MM.1S (cell line): Measurements from ENCODE around the gene ACACB.

Experiments
- DNase-seq: peaks from one replicate; pipeline ENCODE4 v3.0.0-alpha.2; 2015
- H2AFZ ChIP-seq: fragments of 300-600 bp; sonication (generic); 2 replicates; pipeline ENCODE4 v1.6.0; 2016; ENCODE audit warnings: antibody characterized with exemption, low read length
- H3F3A ChIP-seq: fragments of 300-600 bp; sonication (generic); 2 replicates; pipeline ENCODE4 v1.6.1; 2016; ENCODE audit warnings: mild to moderate bottlenecking, antibody characterized with exemption, low read length, moderate library complexity, mixed read lengths; ENCODE audit not compliant: insufficient read depth
- H3K27ac ChIP-seq: fragments of 300-600 bp; sonication (generic); 2 replicates; pipeline ENCODE4 v1.5.1; 2016; ENCODE audit warnings: mild to moderate bottlenecking, low read length
- H3K27me3 ChIP-seq: fragments of 300-600 bp; sonication (generic); replicated peaks from 2 replicates; pipeline ENCODE4 v1.6.0; 2016; ENCODE audit warnings: low read length; ENCODE audit not compliant: insufficient read depth
- H3K36me3 ChIP-seq: fragments of 300-600 bp; sonication (generic); replicated peaks from 2 replicates; pipeline ENCODE4 v1.6.1; 2016; ENCODE audit warnings: mild to moderate bottlenecking, low read length, mixed read lengths; ENCODE audit not compliant: insufficient read depth
- H3K4me1 ChIP-seq: fragments of 300-600 bp; sonication (generic); 2 replicates; pipeline ENCODE4 v1.6.1; 2016; ENCODE audit warnings: low read length, mixed read lengths
- H3K4me2 ChIP-seq: fragments of 300-600 bp; sonication (generic); 2 replicates; pipeline ENCODE4 v1.6.0; 2016; ENCODE audit warnings: low read depth, low read length
- H3K4me3 ChIP-seq: fragments of 300-600 bp; sonication (generic); 2 replicates; pipeline ENCODE4 v1.5.1; 2016; ENCODE audit warnings: low read length, mixed read lengths
- H3K79me2 ChIP-seq: fragments of 300-600 bp; sonication (generic); 2 replicates; pipeline ENCODE4 v1.6.1; 2016; ENCODE audit warnings: mixed run types, low read length, mixed read lengths
- H3K9ac ChIP-seq: fragments of 300-600 bp; sonication (generic); 2 replicates; pipeline ENCODE4 v1.6.1; 2016; ENCODE audit warnings: low read length, mixed read lengths
- H3K9me2 ChIP-seq: fragments of 300-600 bp; sonication (generic); replicated peaks from 2 replicates; pipeline ENCODE4 v1.6.1; 2016; ENCODE audit warnings: mild to moderate bottlenecking, low read length, mixed read lengths; ENCODE audit not compliant: insufficient read depth
- H3K9me3 ChIP-seq: fragments of 300-600 bp; sonication (generic); replicated peaks from 2 replicates; pipeline ENCODE4 v1.6.1; 2016; ENCODE audit warnings: mild to moderate bottlenecking, low read length, mixed read lengths; ENCODE audit not compliant: insufficient read depth
- H4K20me1 ChIP-seq: fragments of 300-600 bp; sonication (generic); 2 replicates; pipeline ENCODE4 v1.6.1; 2016; ENCODE audit warnings: mild to moderate bottlenecking, low read length, moderate library complexity, mixed read lengths; ENCODE audit not compliant: insufficient read depth
- CTCF ChIP-seq: fragments of 300-600 bp; sonication (generic); IDR thresholded peaks from 2 replicates; pipeline ENCODE4 v1.5.1; 2016; ENCODE audit warnings: antibody characterized with exemption, low read length, mixed read lengths
- EZH2 ChIP-seq: fragments of 300-600 bp; sonication (generic); optimal IDR thresholded peaks from 2 replicates; pipeline ENCODE3; 2017; ENCODE audit warnings: low read depth, mild to moderate bottlenecking, antibody characterized with exemption, low read length, mixed read lengths
- EZH2phosphoT487 ChIP-seq: fragments of 300-600 bp; sonication (generic); IDR thresholded peaks from 2 replicates; pipeline ENCODE4 v1.6.1; 2018; ENCODE audit warnings: antibody characterized with exemption, low read length

Gene ACACB

DNA sequence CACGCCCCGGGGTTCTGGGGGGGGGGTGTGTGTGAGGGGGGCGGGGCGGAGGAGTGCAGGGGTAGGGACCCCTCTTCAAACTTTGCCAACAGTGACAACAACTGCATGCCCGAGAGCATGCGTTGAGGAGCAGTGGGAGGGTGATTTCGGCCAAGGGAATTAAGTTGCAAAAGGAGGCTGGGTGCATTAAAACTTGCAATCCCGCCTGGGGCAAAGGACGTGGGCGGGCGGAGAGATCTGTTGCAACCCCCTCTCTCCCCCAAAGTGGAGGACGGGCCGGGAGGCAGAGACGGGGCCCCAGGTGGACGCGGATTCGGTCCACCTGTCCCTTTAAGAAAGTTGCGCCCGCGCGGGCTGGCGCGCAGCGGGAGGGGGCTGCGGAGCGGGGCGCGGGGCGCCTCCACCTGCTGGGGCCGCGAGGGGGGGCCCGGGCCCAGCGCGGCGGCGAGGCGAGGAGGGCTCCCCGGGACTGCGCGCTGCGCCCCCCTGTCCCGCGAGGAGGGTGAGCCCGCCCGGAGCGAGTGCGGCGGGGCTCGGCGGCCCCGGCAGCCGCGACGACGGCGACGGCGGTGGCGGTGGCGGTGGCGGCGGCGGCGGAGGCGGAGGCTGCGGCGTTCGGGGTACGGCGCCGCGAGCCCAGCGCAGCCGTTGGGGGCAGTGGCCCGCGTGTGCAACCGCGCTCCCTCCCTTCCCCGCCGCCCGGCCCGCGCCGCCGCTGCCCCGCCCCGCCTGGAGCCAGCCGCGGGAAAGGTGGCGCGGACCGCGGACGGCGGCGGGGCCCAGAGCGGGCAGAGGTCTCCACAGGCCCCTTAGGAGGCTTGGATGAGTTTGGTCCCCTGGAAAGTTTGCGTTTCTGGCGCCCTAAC is 193.2 kb downstream of the ACACB start:
- Histone ChIP-seq H3K9ac (peak overlapping the region; percentile 69), H3K79me2 (no peaks in the 10 kb centered on the region), H3F3A (peaks cover 13% of the 10 kb centered on the region), H3K4me2 (peak overlapping the region; percentile 97), H3K27me3 (peaks cover 8% of the 10 kb centered on the region), H3K4me3 (peak overlapping the region; percentile 85), H3K36me3 (no peaks in the 10 kb centered on the region), H3K27ac (peak overlapping the region; percentile 37; the same call in 1 of the 2 replicates), H2AFZ (peak overlapping the region; percentile 96), H4K20me1 (no peaks in the 10 kb centered on the region), H3K9me2 (no peaks in the 10 kb centered on the region), H3K4me1 (peaks cover 7% of the 10 kb centered on the region; the same call in 1 of the 2 replicates), H3K9me3 (no peaks in the 10 kb centered on the region)
- TF ChIP-seq CTCF (no peak), EZH2phosphoT487 (no peak), EZH2 (no peak)
- DNase-seq, result peak; percentile 71

GRCh38 chr12:109310247-109311125 is 194.1 kb downstream of the ACACB start:
- H3K27ac ChIP-seq, result peak overlapping the region; percentile 37; the same call in 1 of the 2 replicates
- H3K4me1 ChIP-seq, result peaks cover 7% of the 10 kb centered on the region; the same call in 1 of the 2 replicates
- no peaks in the 10 kb centered on the region for H4K20me1 ChIP-seq
- H3K27me3 ChIP-seq, result peaks cover 8% of the 10 kb centered on the region
- H3K9me2 ChIP-seq, result no peaks in the 10 kb centered on the region
- H2AFZ ChIP-seq, result peak overlapping the region; percentile 96
- no peaks in the 10 kb centered on the region for H3K9me3 ChIP-seq
- TF ChIP-seq EZH2phosphoT487 (no peak), CTCF (no peak), EZH2 (no peak)
- no peaks in the 10 kb centered on the region for H3K79me2 ChIP-seq
- H3K9ac ChIP-seq, result peak overlapping the region; percentile 69
- peak overlapping the region; percentile 85 for H3K4me3 ChIP-seq
- peaks cover 13% of the 10 kb centered on the region for H3F3A ChIP-seq
- peak overlapping the region; percentile 95 for H3K4me2 ChIP-seq
- no peaks in the 10 kb centered on the region for H3K36me3 ChIP-seq
- DNase-seq, result peak; percentile 65
